NCI-H1092 treated with DMSO at 0.1 percent for 48 hours (cell line): ENCODE data around the gene RCVRN.
A peak's percentile ranks its signal among the peaks of the same experiment; 100 is the strongest.

Source experiments
- DNase-seq: peaks from one replicate; lab custom pipeline; 2025; lab: John Stamatoyannopoulos, UW

Gene RCVRN

DNA sequence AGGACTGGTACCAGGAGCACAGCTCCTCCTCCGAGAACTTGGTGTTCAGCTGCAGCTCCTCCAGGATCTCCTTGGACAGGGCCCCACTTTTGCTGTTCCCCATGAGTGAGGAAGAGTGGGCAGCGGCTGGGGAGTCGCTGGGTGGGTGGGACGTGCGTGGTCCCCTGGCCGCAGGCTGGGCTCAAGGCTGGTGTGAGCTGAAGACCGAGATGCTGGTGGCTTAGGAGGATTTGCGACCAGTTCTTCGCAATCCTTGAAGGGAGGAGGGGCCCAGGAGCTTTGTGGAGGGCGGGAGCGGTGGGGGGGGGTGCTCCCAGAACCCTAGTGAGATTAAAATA lies at the start of gene RCVRN:
Gene RCVRN, minus strand, starts transcription at position 194 of the 338 bp plus-strand sequence. Its CDS starts 91 bp downstream, at position 103.
- no peak for DNase-seq

DNA sequence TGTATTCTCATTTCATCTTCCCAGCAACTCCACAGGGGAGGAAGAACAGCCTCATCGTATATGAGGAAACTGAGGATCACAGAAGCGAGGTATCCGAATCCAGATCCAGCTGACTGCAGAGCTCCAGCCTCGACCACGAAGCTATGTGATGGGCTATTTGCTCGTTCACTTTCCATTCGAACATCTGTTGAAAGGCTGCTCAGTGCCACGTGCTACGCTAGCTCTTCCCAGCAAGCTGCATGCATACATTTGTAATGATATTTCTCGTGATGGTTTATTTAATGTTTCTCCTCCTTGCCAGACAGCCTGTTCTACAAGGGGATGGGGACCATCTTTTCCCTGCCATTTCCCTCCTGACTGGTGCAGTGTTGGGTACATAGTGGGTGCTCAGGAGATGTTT lies 48.4 kb upstream of the RCVRN start:
- no peak for DNase-seq

DNA sequence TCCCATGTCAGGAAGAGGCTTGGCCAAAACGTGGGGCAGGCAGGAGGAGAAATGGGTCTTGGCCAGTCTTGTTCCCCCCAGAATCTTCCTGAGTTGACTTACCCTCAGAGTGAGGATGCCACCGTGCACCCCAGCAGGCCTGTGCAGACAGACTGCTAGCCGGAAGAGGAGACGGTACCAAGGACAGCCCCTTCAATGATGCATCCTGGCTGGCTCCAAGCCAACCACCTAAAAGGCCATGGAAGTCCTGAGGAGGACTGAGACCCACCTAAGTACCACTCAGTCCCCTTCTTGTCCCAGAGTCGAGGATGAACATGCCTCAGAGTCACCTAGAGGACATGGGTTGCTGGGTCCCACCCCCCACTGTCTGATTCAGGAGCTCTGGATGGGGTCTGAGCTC lies 46.7 kb upstream of the RCVRN start:
- DNase-seq = no peak

DNA sequence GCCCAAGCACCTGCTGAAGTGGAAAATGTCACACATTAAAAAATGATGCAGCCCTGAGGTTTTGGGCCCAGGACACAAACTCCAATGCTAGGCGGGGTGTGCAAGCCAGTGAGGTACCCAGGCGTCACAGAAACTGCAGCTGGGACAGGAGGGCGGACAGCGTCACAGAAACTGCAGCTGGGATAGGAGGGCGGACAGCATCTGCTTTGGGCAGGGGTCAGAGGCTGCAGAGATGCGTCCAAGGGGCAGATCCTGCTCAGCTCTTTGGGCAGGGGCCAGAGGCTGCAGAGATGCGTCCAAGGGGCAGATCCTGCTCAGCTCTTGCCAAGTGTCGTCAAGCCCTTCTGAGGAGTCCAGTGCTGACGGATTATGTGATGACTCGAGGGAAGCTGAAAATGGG lies 43.9 kb upstream of the RCVRN start:
- no peak for DNase-seq

DNA sequence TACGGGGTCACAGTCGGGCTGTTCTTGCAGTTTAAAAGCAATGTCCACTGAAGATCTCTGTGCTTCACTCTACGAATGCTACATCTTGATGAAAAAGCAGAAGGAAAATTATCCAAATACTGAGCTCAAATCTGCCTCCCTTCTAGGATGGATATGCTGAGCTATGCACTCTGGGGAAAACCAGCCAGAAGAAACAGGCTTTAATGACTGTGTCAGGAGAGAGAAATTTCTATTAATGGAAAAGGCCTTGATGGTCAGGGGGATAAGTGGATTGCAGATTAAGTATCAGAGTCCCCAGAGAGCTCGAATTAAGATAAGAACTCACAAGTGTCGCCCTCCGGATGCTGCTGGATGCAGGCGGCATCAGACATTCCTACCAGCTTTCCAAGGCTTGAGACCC lies 39.6 kb upstream of the RCVRN start:
- no peak for DNase-seq

DNA sequence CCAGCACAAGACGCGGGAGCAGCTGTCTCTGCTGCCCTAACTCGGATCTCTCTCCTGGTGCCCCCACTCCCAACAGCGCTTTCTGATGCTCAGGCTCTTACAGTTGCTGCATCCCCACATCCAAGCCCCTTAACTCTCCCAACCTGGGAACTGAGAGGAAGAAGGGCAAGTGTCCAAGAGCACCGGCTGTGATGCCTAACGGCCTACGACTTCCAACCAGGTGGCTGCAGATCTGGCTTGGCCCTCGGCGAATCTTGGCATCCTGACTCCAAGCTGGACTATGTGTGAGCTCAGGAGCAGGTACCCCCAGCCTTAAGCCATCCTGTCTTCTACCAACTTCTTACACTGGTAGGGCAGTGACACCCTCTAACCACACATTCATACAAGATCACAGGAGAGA lies 38.3 kb upstream of the RCVRN start:
- DNase-seq = no peak

DNA sequence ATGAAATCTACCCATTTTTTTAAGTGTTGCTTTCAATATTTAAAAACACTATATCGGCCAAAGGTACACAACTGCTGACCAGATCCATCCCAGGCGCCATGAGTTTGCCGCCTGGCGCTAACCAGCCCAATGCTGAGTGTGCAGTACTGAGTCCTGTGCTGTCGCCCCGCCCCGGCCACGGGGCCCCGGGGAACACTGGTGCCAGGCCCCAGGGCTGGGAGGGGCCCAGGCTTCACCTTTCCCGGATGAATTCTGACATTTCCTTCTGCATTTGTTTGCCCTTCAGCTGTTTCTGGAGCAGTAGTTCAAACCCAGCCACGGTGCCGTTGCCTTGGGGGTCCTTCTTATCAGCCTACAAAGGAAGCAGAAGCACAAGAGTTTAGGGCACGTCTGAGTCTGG lies 37.8 kb upstream of the RCVRN start:
- no peak for DNase-seq

DNA sequence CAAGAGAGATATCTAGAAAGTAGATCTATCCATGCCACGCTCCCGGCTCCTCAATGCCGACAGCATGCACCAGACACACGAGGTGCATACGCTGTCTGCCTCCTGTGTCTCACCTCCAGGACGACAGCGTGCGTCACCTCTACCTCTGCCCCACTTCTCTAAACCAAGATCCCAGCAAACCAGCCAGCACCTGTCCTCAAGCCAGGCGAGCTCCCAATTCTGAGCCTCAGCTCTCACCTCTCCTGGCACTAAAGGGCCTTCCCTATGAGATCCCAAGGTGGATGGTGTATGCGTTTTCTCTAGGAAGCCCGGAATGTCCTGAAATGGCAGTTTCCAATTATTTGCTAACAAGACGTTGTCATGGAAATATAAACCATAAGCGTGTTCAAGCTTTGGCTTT lies 36.2 kb upstream of the RCVRN start:
- no peak for DNase-seq

DNA sequence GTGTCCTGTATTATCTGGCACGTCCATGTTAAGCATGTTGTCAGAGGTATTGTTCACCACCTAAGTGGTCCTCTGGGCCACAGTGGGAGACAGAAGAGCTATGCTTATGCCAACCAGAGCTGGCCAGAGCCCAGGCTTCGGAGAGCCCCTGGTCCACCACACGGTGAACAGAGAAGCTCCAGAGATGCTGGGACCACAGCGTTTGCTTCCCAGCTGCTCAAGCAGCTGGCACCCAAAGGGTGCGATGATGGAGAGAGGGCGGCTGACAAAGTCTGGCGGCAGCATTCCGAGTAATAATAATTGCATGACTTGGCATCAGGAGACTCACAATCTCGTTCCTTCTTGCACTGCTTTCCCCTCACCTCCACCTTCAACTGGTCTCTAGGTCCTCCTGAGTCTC lies 35.8 kb upstream of the RCVRN start:
- no peak for DNase-seq

DNA sequence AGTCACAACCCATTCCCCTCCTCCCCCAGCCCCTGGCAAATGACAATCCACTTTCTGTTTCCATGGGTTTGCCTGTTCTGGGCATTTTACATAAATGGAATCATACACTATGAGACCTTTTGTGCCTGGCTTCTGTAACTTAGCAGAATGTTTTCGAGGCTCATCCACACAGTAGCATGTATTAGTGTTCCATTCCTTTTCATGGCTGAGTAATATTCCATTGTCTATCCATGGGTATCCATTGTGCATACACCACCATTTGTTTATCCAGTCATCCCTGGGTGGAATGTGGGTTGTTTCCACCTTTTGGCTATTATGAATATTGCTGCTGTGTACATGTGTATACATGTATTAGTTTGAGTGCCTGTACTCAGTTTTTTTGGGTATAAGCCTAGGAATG lies 33.7 kb upstream of the RCVRN start:
- DNase-seq = no peak

DNA sequence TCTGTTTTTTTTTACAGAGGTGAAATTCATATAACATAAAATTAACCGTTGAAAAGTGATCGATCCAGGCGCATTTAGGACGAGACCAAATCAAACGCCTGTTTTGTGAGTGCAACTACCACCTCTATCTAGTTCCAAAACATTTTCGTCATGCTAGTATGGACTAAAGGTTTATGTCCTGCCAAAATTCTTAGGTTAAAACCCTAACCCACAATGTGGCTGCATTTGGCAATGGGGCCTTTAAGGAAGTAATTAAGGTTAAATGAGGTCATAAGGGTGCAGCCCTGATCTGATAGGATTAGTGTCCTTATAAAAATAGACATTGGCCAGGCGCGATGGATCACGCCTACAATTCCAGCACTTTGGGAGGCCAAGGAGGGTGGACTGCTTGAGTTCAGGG lies 32.8 kb upstream of the RCVRN start:
- DNase-seq = no peak

DNA sequence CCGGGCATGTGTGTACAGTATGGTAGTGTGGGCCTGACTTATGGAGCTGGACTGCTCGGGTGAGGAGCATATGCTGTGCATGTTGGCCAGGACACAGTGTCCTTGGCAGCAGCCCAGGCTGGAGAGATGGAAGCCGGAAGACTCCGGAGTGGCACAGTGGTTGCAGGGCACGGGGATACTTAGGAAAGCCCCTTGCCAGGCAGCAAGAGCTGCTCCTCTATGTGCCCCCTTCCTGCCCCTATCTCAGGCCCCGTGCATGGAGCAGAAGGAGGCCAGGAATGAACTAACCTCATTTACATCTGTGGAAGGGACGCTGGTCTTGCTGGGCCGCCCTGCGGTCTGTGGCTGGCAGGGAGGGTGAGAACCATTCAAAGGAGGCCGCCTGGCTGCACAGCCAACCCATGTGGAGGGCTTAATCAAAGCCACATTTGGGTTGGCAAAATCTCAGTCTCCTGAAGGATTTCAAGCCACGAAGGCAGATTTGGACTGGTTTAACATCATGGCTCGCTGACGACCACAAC lies 32.2 kb upstream of the RCVRN start:
- DNase-seq = no peak

DNA sequence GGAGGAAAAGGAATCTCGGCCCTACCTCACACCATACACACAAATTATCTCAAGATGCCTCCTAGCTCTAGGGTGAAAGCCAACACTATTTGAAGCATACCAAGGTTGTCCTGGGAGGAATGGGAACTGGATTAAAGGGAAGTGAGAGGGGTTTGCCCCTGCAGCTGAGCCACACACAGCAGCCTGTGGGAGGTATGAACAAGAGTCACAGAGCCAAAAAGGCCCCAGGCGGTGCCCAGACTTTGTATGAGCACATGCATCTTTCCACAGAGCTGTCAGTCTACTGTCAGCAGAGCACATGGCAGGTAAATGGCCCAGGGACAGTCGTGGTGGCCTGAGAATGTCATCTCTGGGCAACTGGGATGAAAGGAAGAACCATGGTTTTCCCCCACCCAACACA lies 31.0 kb upstream of the RCVRN start:
- DNase-seq = no peak

DNA sequence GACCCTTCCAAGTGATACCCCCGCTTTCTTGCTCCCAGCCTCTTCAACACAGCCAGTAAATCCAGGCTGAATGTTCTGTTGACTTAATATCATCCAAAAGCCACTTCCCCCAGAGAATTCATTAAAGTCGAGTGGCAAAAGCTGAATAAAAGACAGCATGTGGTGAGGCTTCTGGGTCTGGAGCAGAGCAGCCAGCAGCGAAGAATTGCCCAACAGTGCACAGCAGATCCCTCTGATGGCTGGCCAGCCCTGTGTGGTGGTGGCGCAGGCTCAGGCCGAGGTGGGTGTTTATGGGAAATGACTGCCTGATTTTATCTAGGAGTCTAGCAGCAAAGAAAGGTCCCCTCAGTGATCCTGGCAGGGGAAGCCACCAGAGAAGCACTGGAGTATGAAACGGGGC lies 30.3 kb upstream of the RCVRN start:
- DNase-seq = no peak

DNA sequence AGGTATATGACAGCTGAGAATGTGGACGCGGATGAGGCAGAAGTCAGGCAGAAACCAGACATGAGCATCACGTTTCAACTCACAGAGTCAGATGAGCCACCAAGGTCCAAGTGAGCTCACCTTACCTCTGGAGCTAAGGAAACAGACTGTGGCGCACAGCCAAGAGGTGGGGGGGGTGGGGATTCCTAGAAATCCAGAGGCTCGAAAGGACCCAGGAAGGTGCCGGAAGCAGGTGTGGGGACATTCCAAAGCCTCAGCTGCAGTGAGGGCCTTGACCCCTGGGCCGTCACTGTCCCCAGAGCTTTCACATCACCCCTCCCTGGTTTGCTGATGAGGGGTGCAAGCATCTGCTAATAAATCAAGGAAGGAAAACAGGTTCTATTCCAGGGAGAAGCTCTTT lies 29.3 kb upstream of the RCVRN start:
- no peak for DNase-seq

DNA sequence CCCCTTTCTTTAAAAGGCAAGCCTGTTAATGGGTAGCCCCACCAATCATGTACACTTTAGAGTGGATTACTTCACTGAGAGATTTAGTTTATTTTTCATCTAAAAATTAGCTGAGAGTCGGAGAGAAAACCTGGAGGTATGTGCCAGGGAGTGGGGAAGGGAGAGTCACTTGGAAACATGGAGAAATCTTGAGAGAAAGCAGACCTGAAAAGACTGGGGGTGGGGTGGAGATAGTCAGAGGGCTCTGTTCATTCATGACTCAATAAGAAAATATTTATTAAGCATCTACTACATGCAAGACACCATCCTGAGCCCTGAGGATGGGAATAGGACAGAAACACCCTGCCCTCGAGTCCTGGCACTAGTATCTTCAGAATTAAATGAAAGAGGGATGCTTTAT lies 27.4 kb upstream of the RCVRN start:
- DNase-seq = no peak

DNA sequence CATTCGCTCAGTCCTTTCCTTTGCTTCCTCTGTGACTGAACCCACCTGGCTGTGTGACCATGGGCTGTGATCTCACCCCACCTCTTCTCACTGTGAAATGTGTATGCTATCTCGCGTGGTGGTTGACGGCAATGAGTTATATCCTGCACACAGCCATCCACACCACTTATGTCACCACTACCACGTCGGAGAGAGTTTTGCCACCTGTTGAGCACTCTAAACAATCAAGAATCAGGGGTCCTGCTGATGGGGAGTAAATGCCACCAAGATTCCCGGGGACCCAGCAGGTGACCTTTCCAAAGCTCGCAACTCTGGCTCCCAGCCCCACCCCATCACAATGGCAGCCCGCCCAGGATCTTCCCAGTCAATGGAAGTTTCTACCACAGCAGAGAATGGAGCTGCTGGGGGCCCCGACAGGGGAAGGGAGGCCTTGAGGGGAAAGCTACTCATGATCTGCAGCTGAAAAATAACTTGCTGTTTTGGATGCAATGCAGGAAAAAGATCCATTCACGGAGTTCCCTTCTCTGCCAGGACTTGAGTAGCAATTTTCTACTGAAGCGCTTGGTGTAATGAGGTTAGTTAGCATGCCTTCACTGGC lies 26.2 kb upstream of the RCVRN start:
- no peak for DNase-seq

DNA sequence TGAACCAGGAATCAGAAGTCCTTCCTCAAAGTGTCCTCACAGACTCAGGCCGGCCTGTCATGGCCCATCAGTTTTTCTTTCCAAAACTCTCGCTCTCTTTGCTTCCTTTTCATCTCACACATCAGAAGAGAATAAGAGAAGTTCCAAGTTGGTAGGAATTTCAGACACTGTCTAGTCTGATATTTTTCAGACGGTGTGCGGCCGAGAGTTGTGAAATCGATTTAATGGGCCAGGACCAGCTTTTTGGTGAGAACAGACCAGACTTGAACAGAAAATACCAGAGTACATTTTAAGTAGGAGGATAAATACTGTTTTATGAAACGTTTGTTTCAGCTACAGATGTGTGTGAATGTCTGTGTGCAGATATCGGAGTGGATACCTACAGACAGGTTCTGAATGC lies 24.8 kb upstream of the RCVRN start:
- no peak for DNase-seq

DNA sequence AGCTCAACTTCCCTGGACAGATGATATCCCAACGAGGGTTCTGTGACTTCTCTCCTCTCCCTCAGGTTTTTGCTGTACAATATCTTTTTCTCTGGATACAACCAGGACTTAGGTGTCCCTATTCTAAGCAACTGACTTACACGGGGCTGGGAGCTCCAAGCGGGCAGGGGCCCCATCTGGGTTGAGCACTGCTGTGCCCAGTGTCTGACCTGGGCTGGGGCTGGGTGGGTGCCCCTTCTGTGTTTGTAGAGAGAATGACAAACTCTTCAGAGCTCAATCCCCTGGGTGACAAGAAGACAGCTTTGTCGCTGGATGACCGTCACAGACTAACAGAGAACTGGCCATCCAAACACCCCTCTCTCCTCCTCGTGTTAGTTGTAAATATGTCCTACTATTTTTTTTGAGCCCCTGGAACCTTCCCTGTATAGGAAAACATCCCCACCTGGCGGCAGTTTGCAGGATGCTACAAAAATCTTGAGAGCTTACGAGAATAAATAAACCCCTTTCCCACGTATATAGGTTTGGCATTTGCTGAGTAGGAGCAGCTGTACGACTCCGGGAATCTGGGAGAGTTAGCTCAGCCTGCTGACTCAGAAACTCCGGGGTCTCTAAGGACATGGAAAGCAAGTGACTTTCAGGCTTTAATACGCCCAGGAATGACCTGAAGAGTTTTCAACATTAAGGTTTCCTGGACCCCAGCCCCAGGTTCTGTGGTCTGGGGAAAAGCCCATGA lies 23.7 kb upstream of the RCVRN start:
- no peak for DNase-seq

DNA sequence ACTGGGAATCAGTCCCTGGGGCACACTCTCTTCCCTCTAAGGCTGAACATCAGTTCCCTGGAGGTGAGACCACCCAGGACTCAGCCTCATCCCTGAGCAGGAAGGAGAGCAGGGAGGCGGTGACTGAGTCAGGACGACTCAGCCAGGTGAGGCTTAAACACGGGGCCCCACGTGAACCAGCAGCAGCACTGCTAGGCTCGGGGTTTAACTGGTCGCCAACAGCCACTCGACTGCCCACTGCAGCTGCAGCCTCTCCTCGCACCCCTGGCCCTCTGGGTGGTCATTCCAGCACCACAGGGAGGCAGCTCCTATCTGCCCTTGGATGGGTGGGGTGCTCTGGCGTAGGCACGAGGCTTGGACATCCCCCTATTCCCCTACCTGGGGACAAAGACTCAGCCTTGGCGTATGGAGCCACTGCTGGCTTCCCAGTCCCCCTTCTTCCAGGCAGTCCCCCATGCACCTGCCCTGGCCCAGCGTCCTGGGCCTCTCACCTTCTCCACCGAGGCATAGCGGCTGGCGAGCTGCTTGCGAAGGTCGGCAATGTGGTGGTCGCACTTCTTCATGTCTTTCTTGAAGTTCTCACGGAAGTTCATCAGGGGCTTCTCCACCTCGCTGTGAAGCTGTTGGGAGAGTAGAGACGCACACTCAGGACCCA lies 21.2 kb upstream of the RCVRN start:
- DNase-seq = no peak

DNA sequence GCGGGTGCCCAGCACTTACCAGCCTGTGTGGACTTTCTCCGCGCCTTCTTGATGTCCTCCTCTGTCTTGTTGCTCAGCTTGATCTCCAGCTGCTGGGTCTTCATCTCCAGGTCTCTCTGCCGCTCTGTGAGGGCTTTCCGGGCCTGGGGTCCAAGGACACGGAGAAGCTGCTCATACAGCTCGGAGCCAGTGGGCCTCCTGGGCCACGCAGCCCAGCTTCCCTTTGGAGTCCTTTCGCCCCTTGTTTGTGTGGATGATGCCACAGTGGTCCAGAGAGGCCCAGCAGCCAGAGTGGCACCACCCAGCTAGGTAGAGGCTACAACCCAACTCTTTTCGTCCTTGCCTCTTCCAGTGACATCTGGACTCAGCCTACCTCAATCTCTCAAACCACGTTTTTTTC lies 20.4 kb upstream of the RCVRN start:
- no peak for DNase-seq

DNA sequence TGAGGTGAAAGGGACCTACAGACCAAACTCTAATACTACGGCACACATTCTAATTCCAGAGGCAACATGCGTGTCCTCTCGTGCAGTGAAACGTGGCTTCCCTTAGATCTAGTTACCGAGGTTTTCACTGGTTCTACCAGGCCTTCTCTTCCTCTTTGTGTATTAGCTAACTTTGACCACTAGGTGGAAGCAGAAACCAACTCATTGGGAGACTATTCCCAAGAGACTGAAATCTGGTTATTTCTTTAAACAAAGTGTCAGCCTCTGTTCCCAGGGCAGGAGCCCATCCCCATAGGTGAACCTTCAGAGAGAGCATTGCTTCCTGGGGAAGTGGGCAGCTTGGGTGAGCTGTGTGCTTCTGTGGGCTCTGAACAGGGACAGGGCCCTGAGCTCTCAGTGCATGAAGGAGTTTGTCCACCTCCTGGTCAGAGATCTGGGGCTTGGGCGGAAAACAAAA lies 19.7 kb upstream of the RCVRN start:
- DNase-seq = peak; percentile 30
